Uterus (tissue), 4 donors: ENCODE data around the gene LAMC3. TPM values are rescaled to one million over a fixed set of nuclear protein-coding genes. Genes with fewer than 3 reads are reported as not detected.

Source experiments
- DNase-seq, 2 donors: peaks; one replicate each; pipeline ENCODE4 v3.0.0-alpha.2; 2019 to 2020
- H3K27ac ChIP-seq, 2 donors: fragments of 200-600 bp; sonication (generic); 1 replicate in 1 of 2; 2 replicates in 1 of 2; pipeline ENCODE4 v1.5.1; 2016 to 2018
- H3K27me3 ChIP-seq, 2 donors: fragments of 200-600 bp; sonication (generic); one replicate each; pipeline ENCODE4 v1.5.1; 2018 to 2019; ENCODE audit warnings: control low read depth in 1 of 2
- H3K36me3 ChIP-seq, 2 donors: fragments of 200-600 bp; sonication (generic); one replicate each; pipeline ENCODE4 v1.5.1; 2019; ENCODE audit warnings: control low read depth in 1 of 2
- H3K4me1 ChIP-seq, 2 donors: fragments of 200-600 bp; sonication (generic); one replicate each; pipeline ENCODE4 v1.5.1; 2018 to 2019; ENCODE audit warnings: control low read depth in 1 of 2
- H3K4me3 ChIP-seq, 2 donors: fragments of 200-600 bp; sonication (generic); 1 replicate in 1 of 2; 2 replicates in 1 of 2; pipeline ENCODE4 v1.5.1; 2018 to 2019; ENCODE audit warnings: mild to moderate bottlenecking in 1 of 2
- H3K9me3 ChIP-seq, 2 donors: fragments of 200-600 bp; sonication (generic); one replicate each; pipeline ENCODE4 v1.5.1; 2019; ENCODE audit warnings: control low read depth in 1 of 2
- CTCF ChIP-seq, 4 experiments: fragments of 200-600 bp in 2 of 4; fragments of 450-650 bp in 2 of 4; sonication (generic) in 2 of 4; IDR thresholded peaks; one replicate each; pipeline ENCODE4 v1.5.1; 2016 to 2019; ENCODE audit warnings: antibody characterized with exemption in 4 of 4, mild to moderate bottlenecking in 2 of 4, moderate library complexity in 1 of 4
- POLR2A ChIP-seq, 2 donors: fragments of 450-650 bp; IDR thresholded peaks; one replicate each; pipeline ENCODE4 v1.6.1; 2016; ENCODE audit warnings: antibody characterized with exemption in 2 of 2, mild to moderate bottlenecking in 1 of 2, moderate library complexity in 1 of 2
- intact Hi-C: fragments of 100-400 bp; cut with DNase I; formaldehyde crosslinking; loops from one replicate; pipeline ENCODE4 v1.15.1; 2023; ENCODE audit warnings: low total_unique reads
- total RNA-seq, 4 donors: library from RNA; depleted of rRNA in 3 of 4; stranded (reverse); fragments of >200 nt in 3 of 4; gene quantifications; one replicate each; pipeline versions ENCODE4 v1.1.0 to v1.2.4, GENCODE V29; 2014 to 2023
- donor health status: DM: yes; HTN: yes; CAD: no.

Gene LAMC3
- total RNA-seq, 4 donors from 2014 or later: 2.6 to 58.5 (median 3.6) TPM

- no peaks in the 10 kb centered on the region for H3K36me3 ChIP-seq
- intact Hi-C loops: no loop called here
- DNase-seq: no peak
- H3K9me3 ChIP-seq: no peaks in the 10 kb centered on the region
- no peak for TF ChIP-seq CTCF (IDR thresholded peaks at IDR 0.05)
- no peak for TF ChIP-seq POLR2A (IDR thresholded peaks at IDR 0.05)
- no peak overlapping the region for H3K27ac ChIP-seq
- H3K4me3 ChIP-seq: no peak overlapping the region
- H3K4me1 ChIP-seq: no peaks in the 10 kb centered on the region
- no peaks in the 10 kb centered on the region for H3K27me3 ChIP-seq
These were observed 78.5 kb downstream of the LAMC3 start for GRCh38 chr9:131087354-131087893.

- H3K27me3 ChIP-seq: peaks cover 0 to 4% of the 10 kb centered on the region in 2 donors
These were observed 81.2 kb downstream of the LAMC3 start for GRCh38 chr9:131090025-131090787.

GRCh38 chr9:131091352-131091992 is 82.5 kb downstream of the LAMC3 start:
- no peak for DNase-seq
- Histone ChIP-seq H3K36me3 (no peaks in the 10 kb centered on the region), H3K9me3 (no peaks in the 10 kb centered on the region), H3K27ac (no peak overlapping the region), H3K4me1 (no peaks in the 10 kb centered on the region), H3K4me3 (no peak overlapping the region), H3K27me3 (peaks cover 0 to 6% of the 10 kb centered on the region in 2 donors)
- TF ChIP-seq POLR2A (IDR thresholded peaks at IDR 0.05) (no peak), CTCF (IDR thresholded peaks at IDR 0.05) (no peak)
- intact Hi-C loops: no loop called here

More at GRCh38 chr9:131090025-131090787, 81.2 kb downstream of the LAMC3 start:
- no peak overlapping the region for H3K27ac ChIP-seq
- H3K9me3 ChIP-seq: no peaks in the 10 kb centered on the region
- DNase-seq: no peak
- H3K36me3 ChIP-seq: no peaks in the 10 kb centered on the region
- H3K4me1 ChIP-seq: no peaks in the 10 kb centered on the region
- no peak for TF ChIP-seq CTCF (IDR thresholded peaks at IDR 0.05)
- TF ChIP-seq POLR2A (IDR thresholded peaks at IDR 0.05): no peak
- H3K4me3 ChIP-seq: no peak overlapping the region
- intact Hi-C loops: no loop called here

- no peaks in the 10 kb centered on the region for H3K36me3 ChIP-seq
- H3K27ac ChIP-seq: no peak overlapping the region
- H3K9me3 ChIP-seq: no peaks in the 10 kb centered on the region
- intact Hi-C loops: no loop called here
- H3K4me1 ChIP-seq: no peaks in the 10 kb centered on the region
- H3K27me3 ChIP-seq: peaks cover 0 to 6% of the 10 kb centered on the region in 2 donors
- no peak for DNase-seq
- TF ChIP-seq CTCF (IDR thresholded peaks at IDR 0.05) (no peak), POLR2A (IDR thresholded peaks at IDR 0.05) (no peak)
- H3K4me3 ChIP-seq: no peak overlapping the region
These were observed 83.1 kb downstream of the LAMC3 start for GRCh38 chr9:131092030-131092429.
